ENCODE measurements around the gene ZCWPW1.

DNA sequence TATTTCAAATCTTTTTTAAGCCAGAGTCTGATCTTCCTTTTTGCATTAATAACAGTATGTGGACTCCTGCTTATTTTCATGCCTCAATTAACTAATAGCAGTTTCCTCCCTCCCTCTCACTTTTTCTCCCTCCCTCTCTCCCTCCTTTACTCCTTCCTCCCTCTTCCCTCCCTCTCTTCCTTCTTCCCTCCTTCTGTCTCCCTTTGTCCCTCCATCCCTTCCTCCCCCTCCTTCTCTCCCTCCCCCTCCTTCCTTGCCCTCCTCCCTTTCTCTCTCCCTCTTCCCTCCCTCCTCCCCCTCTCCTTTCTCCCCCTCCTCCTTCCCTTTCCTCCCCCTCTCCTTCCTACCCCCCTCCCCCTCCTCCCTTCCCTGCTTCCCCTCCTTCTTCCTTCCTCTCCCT lies 2.0 kb downstream of the ZCWPW1 start:
- TF ChIP-seq, protein P1, sequence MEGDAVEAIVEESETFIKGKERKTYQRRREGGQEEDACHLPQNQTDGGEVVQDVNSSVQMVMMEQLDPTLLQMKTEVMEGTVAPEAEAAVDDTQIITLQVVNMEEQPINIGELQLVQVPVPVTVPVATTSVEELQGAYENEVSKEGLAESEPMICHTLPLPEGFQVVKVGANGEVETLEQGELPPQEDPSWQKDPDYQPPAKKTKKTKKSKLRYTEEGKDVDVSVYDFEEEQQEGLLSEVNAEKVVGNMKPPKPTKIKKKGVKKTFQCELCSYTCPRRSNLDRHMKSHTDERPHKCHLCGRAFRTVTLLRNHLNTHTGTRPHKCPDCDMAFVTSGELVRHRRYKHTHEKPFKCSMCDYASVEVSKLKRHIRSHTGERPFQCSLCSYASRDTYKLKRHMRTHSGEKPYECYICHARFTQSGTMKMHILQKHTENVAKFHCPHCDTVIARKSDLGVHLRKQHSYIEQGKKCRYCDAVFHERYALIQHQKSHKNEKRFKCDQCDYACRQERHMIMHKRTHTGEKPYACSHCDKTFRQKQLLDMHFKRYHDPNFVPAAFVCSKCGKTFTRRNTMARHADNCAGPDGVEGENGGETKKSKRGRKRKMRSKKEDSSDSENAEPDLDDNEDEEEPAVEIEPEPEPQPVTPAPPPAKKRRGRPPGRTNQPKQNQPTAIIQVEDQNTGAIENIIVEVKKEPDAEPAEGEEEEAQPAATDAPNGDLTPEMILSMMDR (conservative IDR thresholded peaks at IDR 0.05; ENCODE audit: low read length) = no peak
- no peak for TF ChIP-seq EZH2phosphoT487 (IDR thresholded peaks at IDR 0.05; ENCODE audit: borderline replicate concordance, low read depth, low read length)
